HG02840 (cell line): ENCODE results near the gene NRIP1.

ENCODE experiments used
- ATAC-seq: cut with Tn5 transposase; IDR thresholded peaks from one replicate; pipeline ENCODE4 v1.9.1; 2021; ENCODE audit warnings: mild to moderate bottlenecking, moderate library complexity, moderate number of reproducible peaks; ENCODE audit not compliant: unreplicated experiment, low FRiP score

The NRIP1 gene

DNA sequence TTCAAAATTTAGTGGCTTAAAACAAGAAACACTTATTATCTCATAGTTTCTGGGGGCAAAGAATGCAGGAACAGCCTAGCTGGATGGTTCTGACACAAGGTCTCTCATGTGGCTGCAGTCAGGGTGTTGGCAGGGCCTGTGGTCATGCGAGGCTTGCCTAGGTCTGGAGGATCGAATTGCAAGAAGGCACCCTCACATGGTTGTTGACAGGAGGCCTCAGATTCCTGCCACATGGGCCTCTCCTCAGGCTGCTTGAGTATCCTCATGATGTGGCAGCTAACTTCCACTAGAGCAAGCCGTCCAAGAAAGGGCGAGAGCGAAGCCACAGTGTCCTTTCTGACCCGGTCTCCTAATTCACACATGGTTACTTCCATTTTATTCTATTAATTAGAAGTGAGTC, 6.2 kb upstream of the NRIP1 start:
- no peak for ATAC-seq

DNA sequence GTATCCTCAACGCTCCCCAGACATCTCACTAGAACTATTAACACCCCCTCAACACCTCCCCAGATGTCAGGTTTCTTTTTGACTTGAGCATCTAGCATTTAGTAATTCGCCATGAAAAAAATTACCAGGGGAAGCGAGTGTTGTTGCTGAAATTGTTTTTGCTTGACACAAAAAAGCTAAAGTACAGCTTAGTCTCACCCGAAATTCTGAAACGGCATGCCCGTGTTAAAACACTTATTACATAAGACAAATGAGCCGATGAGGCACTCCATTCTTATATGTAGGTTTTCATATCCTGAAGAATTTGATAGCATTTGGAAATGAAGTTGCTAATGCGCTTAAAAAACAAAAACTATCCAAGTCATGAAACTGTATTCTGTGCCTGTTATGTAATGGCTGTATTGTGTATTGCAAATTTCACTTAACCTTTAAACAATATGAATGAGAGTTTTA, 1.3 kb upstream of the NRIP1 start:
- no peak for ATAC-seq

DNA sequence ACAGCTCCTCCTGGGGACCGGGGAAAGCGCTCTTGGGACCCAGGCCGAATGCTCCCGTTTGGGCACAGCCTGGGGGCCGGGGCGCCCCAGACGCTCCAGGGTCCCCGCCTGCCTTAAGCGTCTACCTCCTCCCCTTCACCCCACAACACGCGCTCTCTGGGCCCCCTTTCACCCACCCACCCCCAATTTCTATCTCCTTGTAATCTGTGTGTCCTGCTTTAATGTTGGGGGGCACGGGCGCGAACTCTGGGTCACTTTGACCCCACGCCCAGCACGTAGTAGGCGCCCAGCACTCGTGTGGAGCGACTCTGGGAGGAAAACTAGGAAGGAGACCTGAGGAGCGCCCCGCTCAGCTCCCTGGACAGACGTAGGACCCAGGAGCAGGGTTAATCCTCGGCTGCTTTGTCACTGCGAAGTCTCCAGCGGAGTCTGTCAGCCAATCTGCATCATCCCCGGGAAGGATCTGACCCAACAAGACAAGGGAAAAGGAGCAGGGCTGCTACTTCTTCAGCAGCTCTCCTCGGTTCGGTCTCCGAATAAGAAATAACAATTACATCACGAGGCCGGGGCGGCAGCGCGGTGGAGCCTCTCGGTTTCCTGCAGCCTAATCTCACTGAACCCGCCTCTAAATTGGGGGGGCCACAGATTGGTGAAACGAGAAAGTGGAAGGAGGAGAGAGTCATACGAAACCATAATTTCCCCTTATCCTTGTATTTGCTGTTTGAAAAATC, 757 bp upstream of the NRIP1 start:
- no peak for ATAC-seq

DNA sequence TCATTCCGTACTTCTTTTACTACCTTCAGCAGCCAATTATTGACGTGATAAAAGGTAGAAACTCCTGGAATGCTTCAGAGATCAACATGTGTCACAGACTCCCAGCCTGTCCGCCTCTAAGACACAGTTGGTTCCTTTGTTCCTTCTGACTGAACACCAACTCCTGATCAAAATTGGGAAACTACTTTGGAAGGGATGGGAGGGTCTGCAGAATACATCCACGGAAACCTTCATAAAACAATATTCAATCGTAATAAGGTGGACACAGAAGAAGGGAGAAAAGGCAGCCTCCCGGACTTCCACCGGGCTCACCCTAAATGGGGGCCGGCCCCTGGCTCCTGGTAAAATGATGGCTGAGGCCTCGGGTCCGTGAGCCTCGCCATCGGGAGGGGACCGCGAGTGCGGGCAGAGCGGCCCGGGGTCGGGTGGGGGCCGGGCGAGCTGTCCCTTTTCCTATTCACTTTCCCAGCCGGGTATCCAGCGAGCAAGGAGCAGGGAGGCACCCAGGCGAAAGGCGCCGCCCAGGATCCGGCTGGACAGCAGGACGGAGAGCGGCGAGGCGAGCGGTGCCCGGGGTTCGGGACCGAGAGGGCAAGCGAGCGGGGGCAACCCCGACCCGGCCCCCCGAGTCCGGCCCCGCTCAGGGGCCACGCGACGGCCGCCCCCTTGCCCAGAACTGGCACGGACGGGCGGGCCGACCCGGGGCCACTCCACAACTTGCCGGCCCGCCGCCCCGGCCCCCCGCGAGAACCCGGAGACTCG, 805 bp downstream of the NRIP1 start:
- ATAC-seq = peak; percentile 5

DNA sequence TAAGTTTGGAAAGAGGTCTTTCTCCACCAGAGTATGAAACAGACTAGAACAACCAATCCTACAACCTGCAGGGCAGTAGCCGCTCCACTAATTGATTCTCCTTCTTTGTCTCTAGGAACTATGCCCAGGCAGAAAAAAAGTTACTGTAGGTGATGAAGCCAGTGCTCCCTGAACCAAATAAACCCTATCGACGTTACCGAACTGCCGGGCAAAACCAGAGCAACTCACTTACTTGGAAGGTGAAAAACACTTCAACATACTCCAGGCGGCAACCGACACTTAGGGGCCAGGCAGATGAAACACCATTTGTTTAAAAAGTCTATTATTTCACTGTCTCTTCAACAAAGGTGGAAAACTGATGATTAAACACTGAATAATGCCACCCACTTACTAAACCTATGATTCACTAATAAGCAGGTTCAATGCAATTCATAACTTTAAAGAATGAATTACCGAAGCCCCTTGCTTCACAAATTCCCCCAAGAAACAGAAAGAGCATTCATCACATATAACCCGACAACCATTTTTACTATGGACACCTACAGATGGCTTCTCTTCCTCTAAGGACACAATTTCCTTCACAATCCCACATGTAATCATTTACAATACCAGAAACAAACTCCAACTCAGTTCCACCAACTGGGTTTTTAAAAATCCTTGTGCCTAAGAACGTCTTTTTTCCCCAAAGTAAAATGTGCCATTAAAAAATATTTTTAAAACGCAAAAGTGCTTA, 1.6 kb downstream of the NRIP1 start:
- ATAC-seq = no peak

DNA sequence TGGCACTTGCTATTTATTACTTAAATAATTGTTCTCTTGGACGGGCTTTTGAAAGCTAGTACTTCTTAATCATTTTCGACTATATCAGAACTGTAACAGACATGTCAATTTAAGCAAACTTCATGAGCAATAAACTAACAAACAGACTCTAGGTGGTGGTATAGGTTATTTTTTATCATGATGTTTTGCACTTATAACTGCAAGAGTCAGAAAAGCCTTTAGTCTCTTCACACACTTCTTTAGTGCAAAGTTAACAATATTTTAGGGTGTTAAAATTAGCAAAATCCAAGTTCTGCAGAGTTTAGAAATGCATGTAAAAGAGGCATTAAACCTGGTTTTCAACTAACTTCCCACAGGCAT, 2.2 kb downstream of the NRIP1 start:
- ATAC-seq = no peak

DNA sequence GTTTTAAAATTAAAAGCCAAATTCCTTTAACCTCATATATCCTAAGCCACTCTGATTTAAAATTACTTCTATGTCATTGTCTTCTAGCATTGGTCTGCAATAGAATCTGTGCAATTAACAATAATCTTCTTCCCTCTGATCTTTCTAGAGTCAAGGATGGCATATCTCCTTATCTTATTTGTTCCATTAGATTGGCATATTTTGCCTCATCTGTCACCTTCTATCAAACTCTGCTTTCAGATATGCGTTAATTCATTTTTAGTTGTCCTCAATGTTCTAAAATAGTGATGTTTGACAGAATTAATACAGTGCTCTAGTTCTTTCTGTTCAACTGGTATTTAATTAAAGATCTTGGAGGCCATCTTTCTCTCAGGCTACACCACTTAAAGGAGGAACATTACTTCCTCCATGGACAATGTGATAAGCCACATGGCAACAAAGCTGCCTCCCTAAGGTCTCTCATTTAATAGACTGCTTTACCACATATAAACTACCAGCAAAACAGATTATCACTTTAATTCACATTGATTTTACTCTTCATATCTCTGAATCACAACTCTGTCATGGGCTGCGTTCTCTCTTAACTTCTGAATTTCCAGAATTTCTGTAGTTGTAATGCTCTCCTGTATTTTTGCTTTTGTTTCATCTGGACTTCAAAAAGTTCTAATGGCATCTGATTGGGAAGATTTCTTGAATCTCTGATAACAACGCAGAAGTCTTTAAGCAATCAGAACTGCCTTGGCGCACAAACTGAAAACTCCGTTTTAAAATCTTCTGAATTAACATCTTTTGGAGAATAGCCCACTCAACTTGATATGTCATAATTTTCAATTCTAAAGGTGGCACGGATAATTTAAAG, 2.8 kb downstream of the NRIP1 start:
- no peak for ATAC-seq

DNA sequence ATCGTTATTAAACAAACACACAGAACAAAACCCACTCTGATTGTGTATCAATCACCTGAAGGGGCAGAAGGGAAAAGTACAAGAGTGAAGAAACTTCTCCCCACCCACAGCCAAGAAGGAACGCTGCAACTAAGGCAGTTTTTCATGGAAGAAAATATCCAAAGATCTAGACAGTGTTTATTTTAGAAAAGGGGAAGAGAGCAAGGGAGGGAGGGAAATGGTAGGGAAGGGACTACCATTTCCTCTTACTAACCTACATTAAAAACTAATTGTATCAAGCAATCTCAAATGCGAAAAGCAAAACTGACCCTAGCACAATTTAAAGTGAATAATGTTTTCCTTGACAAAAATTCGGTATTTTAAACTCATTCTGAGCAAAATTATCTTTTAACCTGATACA, 3.5 kb downstream of the NRIP1 start:
- no peak for ATAC-seq

DNA sequence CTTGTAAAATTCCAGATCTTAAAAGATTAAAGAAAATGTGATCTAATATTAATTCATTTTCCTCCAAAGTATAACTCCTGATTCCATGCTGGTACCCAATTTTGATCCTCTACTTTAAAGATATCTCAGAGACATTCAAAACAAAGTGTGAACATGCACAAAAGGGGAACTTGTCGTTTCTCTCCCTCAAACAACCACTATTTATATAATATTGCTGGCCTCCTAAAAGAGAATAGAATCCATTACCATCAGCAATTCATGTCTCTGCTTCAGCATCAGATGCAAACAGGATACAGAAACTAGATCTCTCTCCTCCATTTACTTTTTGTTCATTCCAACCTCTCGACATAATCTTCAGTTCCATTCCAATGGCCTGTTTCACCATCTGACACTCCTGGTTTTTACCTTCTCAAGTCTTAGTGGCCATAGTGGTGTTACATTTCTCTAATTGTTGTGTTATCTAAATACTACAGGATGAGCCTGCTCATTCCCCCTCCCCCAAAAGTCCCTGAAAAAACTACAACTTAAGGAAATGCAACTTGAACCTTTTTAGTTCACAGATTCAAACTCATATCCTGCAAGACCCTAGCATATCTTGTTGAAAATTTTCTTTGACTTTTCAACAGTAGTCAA, 4.1 kb downstream of the NRIP1 start:
- ATAC-seq = no peak

DNA sequence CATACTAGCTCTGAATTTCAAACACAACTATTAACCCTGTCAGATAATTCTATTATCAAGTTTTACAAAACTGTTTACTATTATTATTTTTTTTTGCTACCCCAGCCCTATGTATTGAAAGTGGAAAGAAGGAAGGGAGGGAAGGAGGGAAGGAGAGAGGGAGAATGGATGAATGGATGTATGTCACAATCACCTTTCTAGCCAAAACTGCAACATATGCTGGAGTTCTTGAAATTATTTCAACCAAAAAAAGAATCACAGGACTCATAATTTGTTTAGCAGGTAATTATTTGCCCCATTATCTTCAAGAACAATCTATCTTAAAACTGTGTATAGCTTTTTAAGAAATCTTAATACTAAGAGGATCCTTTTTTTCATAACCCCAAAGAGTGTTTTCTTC, 5.4 kb downstream of the NRIP1 start:
- ATAC-seq = no peak

DNA sequence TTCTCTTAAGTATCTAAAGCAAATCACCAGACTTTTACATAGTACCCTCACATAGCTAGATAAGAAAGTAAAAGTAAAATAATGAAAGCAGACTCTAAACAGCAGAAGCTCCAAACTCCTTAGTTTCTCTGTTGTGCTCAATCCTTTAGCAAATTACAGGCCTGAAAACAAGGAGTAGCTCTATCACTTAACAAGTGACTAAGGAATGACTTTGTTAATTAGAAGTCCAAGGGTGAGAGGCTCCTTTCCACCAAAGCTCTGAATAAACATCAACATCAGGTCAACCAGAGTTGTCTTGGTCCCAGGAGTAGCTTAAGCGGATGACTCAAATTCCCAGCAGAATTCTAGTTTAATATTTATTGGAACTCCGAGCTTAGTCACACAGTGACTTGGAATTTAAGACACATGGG, 5.9 kb downstream of the NRIP1 start:
- ATAC-seq = no peak

DNA sequence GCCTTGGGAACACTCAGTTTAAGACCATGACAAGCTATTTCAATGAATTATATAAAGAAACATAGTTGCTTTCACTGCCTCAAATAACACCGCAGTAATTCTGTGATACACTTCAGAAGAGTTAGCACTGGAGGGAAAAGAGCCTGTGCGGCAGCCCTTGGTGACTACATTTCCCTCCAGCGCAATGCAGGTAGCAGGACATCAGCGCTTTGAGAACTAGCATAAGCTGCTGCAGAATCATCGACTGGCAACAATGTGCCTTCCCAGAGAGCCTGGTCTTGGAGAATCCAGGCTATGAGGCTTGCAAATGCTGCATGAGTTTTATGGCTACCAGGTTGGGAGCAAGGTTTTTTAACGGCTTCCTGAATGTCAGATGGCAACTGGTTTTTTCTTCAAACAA, 7.5 kb downstream of the NRIP1 start:
- no peak for ATAC-seq

DNA sequence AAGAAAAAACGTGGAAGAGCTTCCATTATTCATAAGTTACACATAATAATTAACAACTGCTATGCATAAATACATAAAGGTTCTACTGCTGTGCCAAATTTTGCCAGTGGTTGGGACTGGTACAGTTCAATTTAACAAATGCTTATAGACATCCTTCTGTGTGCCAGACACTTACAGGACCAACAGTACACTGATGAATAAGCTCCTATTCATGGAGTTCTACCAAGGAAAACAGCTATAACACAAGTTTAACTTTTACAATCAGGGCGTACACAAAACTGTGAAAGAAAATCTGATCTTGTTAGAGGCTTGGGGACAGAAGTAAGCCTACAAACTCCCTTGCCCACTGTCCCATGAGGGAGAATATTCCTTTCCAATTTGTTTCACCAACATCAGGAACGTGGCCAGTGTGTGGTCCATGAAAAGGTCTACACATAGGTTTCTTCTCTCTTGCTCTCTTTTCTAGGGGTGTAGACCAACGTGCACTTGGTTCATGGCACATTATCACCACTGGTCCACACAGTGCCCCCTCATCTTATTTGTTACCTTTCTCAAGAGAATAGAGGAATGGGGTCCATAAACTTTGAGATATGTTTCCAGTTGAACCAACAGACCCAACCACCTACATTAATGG, 10.1 kb downstream of the NRIP1 start:
- no peak for ATAC-seq

DNA sequence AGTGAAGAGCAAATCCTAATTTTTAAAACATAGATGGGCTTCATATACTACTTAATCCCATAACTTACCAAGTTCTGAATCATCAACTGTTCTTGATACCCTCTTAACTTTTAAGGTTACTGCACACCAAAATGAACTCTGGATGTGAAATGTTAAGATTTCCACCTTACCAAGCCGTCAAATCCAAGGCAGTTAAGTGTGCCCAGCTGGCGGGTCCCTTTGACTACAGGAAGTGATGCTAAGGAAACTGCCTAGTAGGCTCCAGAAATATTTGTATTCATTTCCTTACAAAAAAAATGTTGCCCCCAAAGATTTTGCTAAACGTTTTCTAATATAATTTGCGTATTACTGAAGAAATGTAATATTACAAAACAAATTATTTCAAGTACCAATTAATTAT, 10.7 kb downstream of the NRIP1 start:
- no peak for ATAC-seq

DNA sequence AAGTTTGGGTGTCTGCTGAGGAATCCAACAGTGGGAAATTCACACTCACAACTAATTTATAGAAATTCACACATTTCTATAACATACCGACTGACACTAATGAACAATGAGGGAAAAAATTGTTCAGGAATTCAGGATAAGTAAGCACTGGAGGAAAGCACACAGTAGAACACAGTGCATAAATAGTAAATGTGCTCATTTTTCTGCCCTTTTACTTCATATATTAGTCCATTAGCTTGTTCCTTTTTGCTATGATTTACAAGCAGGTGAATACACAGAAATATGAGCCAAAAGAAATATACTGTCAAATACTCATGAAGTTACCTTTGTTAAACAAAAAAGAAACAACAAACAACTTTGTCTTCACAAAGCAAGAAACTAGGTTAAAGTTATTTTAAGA, 11.3 kb downstream of the NRIP1 start:
- no peak for ATAC-seq

DNA sequence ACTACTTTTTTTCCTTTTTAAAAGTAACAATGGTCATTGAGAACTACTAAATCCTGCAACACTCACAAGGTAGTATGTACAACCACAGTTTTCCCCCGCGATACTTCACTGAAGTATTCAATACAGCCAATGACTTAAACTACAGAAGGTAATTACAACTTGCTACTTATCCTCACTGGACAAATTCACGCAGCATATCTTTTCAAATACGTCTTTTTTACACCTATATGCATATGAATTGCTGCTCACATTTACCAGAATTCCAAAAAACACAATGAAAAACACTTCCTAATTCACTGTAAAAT, 12.4 kb downstream of the NRIP1 start:
- ATAC-seq = no peak

DNA sequence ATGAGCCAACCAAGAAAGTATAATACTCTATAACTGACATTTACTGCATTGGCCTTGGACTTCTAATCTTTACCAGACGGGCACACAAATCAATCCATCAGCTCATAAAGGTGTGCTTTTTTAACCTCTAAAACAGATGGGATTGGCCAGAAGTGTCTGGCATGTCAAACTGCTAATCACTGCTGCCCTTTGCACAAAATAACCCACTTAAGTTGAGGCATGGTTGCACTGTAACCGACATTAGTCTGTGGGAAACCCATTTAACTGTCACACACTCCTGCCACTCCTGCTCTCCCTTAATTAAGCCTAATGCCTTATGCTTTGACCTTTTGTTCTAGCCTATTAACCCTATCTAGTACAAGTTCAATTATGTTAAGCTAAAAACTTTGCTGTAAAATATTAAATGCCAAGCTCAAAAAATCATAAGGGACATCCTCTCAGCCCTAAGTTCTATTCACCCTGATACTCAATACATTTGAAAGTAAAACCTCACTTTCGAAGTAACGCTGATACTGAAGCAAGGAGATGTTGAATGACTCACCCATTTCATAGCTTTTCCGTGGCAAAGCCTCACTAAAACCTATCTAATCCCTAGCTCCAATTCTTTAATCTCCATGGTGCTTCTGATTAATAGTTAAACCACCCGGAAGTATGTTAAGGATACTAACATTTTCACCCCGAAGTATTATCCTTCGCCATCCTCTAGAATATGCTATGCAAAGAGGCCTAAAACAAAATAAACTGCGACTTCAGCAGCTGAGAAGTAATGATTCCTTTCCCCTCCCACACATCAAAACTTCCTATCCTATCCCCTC, 12.9 kb downstream of the NRIP1 start:
- ATAC-seq = peak; percentile 76

DNA sequence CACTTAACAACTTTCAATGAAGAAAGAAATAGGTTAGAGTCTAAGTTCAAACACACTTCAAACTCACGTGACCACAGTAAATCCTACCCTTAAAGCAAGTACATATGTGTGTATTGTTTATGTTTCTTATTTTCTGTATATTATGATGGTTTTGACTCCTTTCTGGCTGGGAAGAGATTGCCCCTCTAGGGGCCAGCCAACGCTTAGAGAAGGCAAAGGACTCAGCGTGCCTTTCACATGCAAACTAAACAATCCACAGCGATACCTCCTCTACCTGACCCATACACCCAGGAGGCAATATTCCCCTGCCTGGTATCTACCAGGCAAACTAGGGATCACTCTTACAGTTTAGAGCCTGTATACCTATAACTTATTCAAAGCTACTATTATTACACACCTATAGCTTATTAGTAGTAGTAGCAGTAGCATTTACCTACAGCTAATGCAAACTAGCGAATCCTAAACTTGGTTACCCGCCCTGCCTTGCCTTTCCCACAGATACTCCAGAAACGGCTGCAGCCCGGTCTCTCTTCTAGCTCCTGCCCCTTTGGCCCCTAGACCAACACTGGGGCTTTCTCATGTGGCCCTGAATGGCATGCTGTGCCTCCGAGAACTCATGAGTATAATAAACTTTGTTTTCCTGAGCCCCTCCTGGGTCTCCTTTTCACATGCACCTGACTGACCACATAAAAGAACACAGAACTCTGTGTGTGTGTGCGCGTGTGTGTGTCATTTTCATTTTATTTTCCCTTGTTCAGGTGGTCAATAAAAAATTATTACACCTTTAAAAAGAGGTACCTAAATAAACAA, 14.0 kb downstream of the NRIP1 start:
- no peak for ATAC-seq
